Liver (tissue), 9 donors: ENCODE data around the gene CRELD2. TPM values are rescaled to one million over a fixed set of nuclear protein-coding genes. Genes with fewer than 3 reads are reported as not detected.
A peak's percentile ranks its signal among the peaks of the same experiment; 100 is the strongest.

Experiments
- DNase-seq: peaks from one replicate; pipeline ENCODE4 v3.0.0-alpha.2; 2017; ENCODE audit warnings: low spot score
- H3K27ac ChIP-seq, 2 donors: one replicate each; pipeline ENCODE4 v1.7.0; 2013; ENCODE audit warnings: inconsistent platforms in 2 of 2, low read length in 2 of 2, control low read depth in 1 of 2, low read depth in 1 of 2, mild to moderate bottlenecking in 1 of 2
- H3K27me3 ChIP-seq, 4 donors: one replicate each; pipeline versions ENCODE4 v1.6.1 to v1.7.0; 2013; ENCODE audit warnings: low read length in 3 of 4, inconsistent platforms in 1 of 4, mild to moderate bottlenecking in 1 of 4, moderate library complexity in 1 of 4; ENCODE audit not compliant: control insufficient read depth in 4 of 4, insufficient read depth in 4 of 4
- H3K36me3 ChIP-seq, 4 donors: one replicate each; pipeline versions ENCODE4 v1.6.1 to v1.7.0; 2013; ENCODE audit warnings: low read length in 3 of 4, mild to moderate bottlenecking in 3 of 4, low read depth in 1 of 4, moderate library complexity in 1 of 4; ENCODE audit not compliant: control insufficient read depth in 4 of 4, insufficient read depth in 3 of 4
- H3K4me1 ChIP-seq, 4 donors: one replicate each; pipeline versions ENCODE4 v1.6.1 to v1.7.0; 2013; ENCODE audit warnings: low read length in 3 of 4, mild to moderate bottlenecking in 3 of 4, moderate library complexity in 1 of 4; ENCODE audit not compliant: control insufficient read depth in 4 of 4, insufficient read depth in 4 of 4
- H3K4me3 ChIP-seq, 3 donors: one replicate each; pipeline versions ENCODE4 v1.6.1 to v1.7.0; 2013; ENCODE audit warnings: low read length in 3 of 3, control low read depth in 1 of 3, low read depth in 1 of 3, mild to moderate bottlenecking in 1 of 3
- H3K9ac ChIP-seq, 2 donors: one replicate each; pipeline ENCODE4 v1.7.0; 2013; ENCODE audit warnings: low read length in 2 of 2, mild to moderate bottlenecking in 2 of 2, moderate library complexity in 2 of 2, control low read depth in 1 of 2, low read depth in 1 of 2
- H3K9me3 ChIP-seq, 4 donors: one replicate each; pipeline versions ENCODE4 v1.6.1 to v1.7.0; 2013; ENCODE audit warnings: low read length in 3 of 4; ENCODE audit not compliant: control insufficient read depth in 4 of 4
- EGR1 ChIP-seq, 2 donors: IDR thresholded peaks; 2 replicates each; pipeline ENCODE4 v1.6.1; 2016 to 2018; ENCODE audit warnings: antibody characterized with exemption in 2 of 2, low read depth in 2 of 2
- FOXA1 ChIP-seq: IDR thresholded peaks from 2 replicates; pipeline ENCODE4 v1.6.1; 2016; ENCODE audit warnings: antibody characterized with exemption
- FOXA2 ChIP-seq: IDR thresholded peaks from 2 replicates; pipeline ENCODE4 v1.6.1; 2016; ENCODE audit warnings: antibody characterized with exemption
- GABPA ChIP-seq, 2 donors: IDR thresholded peaks in 1 of 2; conservative IDR thresholded peaks in 1 of 2; 2 replicates each; pipeline ENCODE4 v1.6.1; 2016; ENCODE audit warnings: antibody characterized with exemption in 2 of 2, mild to moderate bottlenecking in 1 of 2, moderate library complexity in 1 of 2
- HNF4A ChIP-seq, 2 donors: conservative IDR thresholded peaks; 2 replicates each; pipeline ENCODE4 v1.6.1; 2016; ENCODE audit warnings: antibody characterized with exemption in 2 of 2, mild to moderate bottlenecking in 2 of 2
- HNF4G ChIP-seq: IDR thresholded peaks from 2 replicates; pipeline ENCODE4 v1.6.1; 2016; ENCODE audit warnings: antibody characterized with exemption
- JUND ChIP-seq, 2 donors: IDR thresholded peaks; 2 replicates each; pipeline ENCODE4 v1.6.1; 2016; ENCODE audit warnings: antibody characterized with exemption in 2 of 2
- NR2F2 ChIP-seq: IDR thresholded peaks from 2 replicates; pipeline ENCODE4 v1.6.1; 2016; ENCODE audit warnings: antibody characterized with exemption
- RAD21 ChIP-seq, 2 donors: IDR thresholded peaks; 2 replicates each; pipeline ENCODE4 v1.6.1; 2016; ENCODE audit warnings: antibody characterized with exemption in 2 of 2, mild to moderate bottlenecking in 2 of 2
- RXRA ChIP-seq, 2 donors: IDR thresholded peaks; 2 replicates each; pipeline ENCODE4 v1.6.1; 2017 to 2018; ENCODE audit warnings: antibody characterized with exemption in 2 of 2, mild to moderate bottlenecking in 1 of 2
- SP1 ChIP-seq: IDR thresholded peaks from 2 replicates; pipeline ENCODE4 v1.6.1; 2018; ENCODE audit warnings: antibody characterized with exemption, mild to moderate bottlenecking
- TAF1 ChIP-seq: conservative IDR thresholded peaks from 2 replicates; pipeline ENCODE4 v1.6.1; 2016; ENCODE audit warnings: antibody characterized with exemption, mild to moderate bottlenecking
- YY1 ChIP-seq: IDR thresholded peaks from 2 replicates; pipeline ENCODE4 v1.6.1; 2016; ENCODE audit warnings: antibody characterized with exemption, mild to moderate bottlenecking
- WGBS: extraction: QIAGEN DNeasy Blood & Tissue Kit; methylation state at CpG from one replicate; pipeline ENCODE4 v1.1.7; 2013; 5-methylcytosine and 5-hydroxymethylcytosine counted together
- polyA plus RNA-seq, 2 donors: library from polyadenylated mRNA; stranded (reverse) in 1 of 2; unstranded in 1 of 2; fragments of 200-250 nt in 1 of 2; fragments of >200 nt in 1 of 2; fragmentation: Nextera tagmentation in 1 of 2; extraction: Ambion mirVana in 1 of 2; gene quantifications; one replicate each; pipeline versions ENCODE4 v1.2.1 to v1.2.3, GENCODE V29; 2013 to 2015
- total RNA-seq, 2 donors: library from RNA; depleted of rRNA; stranded (reverse); fragments of >200 nt; gene quantifications; one replicate each; pipeline ENCODE4 v1.2.3, GENCODE V29; 2014
- TF ChIP-seq, protein P1 (sequence below): fragments of 150-350 bp; IDR thresholded peaks from 2 replicates; pipeline ENCODE4 v1.5.1; 2017; ENCODE audit warnings: improper control_type of control experiment, low read depth, low read length; ENCODE audit not compliant: missing input control
- TF ChIP-seq, protein P2 (sequence below): IDR thresholded peaks from 2 replicates; pipeline ENCODE4 v1.6.1; 2016; ENCODE audit warnings: antibody characterized with exemption
- TF ChIP-seq, protein P3 (sequence below): IDR thresholded peaks from 2 replicates; pipeline ENCODE4 v1.6.1; 2016; ENCODE audit warnings: antibody characterized with exemption
- TF ChIP-seq, protein P4 (sequence below): IDR thresholded peaks from 2 replicates; pipeline ENCODE4 v1.6.1; 2016; ENCODE audit warnings: antibody characterized with exemption, mild to moderate bottlenecking
- TF ChIP-seq, protein P5 (sequence below): IDR thresholded peaks from 2 replicates; pipeline ENCODE4 v1.6.1; 2016; ENCODE audit warnings: antibody characterized with exemption
- donor health status: healthy.
- donor health status: healthy.
- donor health status: healthy.
- donor health status: healthy.
- donor health status: healthy.

CRELD2 gene
- total and polyA plus RNA-seq, 4 donors = 17.2 to 98.1 (median 57.1) TPM

DNA sequence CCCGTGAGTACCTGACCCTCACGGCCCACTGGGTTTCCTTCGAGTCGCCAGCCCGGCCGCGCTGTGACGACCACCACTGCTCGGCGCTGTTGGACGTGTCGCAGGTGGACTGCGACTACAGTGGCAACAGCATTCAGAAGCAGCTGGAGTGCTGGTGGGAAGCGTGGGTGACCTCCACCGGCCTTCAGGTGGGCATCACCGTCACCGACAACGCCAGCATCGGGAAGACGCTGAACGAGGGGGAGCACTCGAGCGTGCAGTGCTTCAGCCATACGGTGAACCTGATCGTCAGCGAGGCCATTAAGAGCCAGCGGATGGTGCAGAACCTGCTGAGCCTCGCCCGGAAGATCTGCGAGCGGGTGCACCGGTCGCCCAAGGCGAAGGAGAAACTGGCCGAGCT, 32.6 kb upstream of the CRELD2 start:
- H3K27me3 ChIP-seq = no peaks in the 10 kb centered on the region
- no peaks in the 10 kb centered on the region for H3K9me3 ChIP-seq
- H3K36me3 ChIP-seq = peaks cover 4 to 36% (median 20%) of the 10 kb centered on the region in 4 donors
- peak overlapping the region in 1 of 3 donors; percentile 9 for H3K4me3 ChIP-seq
- H3K27ac ChIP-seq = no peak overlapping the region
- no peak for DNase-seq
- TF ChIP-seq, protein P1, sequence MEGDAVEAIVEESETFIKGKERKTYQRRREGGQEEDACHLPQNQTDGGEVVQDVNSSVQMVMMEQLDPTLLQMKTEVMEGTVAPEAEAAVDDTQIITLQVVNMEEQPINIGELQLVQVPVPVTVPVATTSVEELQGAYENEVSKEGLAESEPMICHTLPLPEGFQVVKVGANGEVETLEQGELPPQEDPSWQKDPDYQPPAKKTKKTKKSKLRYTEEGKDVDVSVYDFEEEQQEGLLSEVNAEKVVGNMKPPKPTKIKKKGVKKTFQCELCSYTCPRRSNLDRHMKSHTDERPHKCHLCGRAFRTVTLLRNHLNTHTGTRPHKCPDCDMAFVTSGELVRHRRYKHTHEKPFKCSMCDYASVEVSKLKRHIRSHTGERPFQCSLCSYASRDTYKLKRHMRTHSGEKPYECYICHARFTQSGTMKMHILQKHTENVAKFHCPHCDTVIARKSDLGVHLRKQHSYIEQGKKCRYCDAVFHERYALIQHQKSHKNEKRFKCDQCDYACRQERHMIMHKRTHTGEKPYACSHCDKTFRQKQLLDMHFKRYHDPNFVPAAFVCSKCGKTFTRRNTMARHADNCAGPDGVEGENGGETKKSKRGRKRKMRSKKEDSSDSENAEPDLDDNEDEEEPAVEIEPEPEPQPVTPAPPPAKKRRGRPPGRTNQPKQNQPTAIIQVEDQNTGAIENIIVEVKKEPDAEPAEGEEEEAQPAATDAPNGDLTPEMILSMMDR = no peak
- no peak for TF ChIP-seq FOXA2
- TF ChIP-seq, protein P2, sequence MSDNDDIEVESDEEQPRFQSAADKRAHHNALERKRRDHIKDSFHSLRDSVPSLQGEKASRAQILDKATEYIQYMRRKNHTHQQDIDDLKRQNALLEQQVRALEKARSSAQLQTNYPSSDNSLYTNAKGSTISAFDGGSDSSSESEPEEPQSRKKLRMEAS = no peak
- TF ChIP-seq, protein P3, sequence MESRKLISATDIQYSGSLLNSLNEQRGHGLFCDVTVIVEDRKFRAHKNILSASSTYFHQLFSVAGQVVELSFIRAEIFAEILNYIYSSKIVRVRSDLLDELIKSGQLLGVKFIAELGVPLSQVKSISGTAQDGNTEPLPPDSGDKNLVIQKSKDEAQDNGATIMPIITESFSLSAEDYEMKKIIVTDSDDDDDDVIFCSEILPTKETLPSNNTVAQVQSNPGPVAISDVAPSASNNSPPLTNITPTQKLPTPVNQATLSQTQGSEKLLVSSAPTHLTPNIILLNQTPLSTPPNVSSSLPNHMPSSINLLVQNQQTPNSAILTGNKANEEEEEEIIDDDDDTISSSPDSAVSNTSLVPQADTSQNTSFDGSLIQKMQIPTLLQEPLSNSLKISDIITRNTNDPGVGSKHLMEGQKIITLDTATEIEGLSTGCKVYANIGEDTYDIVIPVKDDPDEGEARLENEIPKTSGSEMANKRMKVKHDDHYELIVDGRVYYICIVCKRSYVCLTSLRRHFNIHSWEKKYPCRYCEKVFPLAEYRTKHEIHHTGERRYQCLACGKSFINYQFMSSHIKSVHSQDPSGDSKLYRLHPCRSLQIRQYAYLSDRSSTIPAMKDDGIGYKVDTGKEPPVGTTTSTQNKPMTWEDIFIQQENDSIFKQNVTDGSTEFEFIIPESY = no peak
- TF ChIP-seq NR2F2 = no peak
- TF ChIP-seq JUND (IDR thresholded peaks at IDR 0.05) = no peak
- no peak for TF ChIP-seq RAD21 (IDR thresholded peaks at IDR 0.05)
- no peak for TF ChIP-seq RXRA (IDR thresholded peaks at IDR 0.05)
- no peak for TF ChIP-seq HNF4G
- TF ChIP-seq HNF4A (conservative IDR thresholded peaks at IDR 0.05) = no peak
- TF ChIP-seq EGR1 (IDR thresholded peaks at IDR 0.05; ENCODE audit: low read depth in 2 of 2) = no peak
- TF ChIP-seq, protein P4, sequence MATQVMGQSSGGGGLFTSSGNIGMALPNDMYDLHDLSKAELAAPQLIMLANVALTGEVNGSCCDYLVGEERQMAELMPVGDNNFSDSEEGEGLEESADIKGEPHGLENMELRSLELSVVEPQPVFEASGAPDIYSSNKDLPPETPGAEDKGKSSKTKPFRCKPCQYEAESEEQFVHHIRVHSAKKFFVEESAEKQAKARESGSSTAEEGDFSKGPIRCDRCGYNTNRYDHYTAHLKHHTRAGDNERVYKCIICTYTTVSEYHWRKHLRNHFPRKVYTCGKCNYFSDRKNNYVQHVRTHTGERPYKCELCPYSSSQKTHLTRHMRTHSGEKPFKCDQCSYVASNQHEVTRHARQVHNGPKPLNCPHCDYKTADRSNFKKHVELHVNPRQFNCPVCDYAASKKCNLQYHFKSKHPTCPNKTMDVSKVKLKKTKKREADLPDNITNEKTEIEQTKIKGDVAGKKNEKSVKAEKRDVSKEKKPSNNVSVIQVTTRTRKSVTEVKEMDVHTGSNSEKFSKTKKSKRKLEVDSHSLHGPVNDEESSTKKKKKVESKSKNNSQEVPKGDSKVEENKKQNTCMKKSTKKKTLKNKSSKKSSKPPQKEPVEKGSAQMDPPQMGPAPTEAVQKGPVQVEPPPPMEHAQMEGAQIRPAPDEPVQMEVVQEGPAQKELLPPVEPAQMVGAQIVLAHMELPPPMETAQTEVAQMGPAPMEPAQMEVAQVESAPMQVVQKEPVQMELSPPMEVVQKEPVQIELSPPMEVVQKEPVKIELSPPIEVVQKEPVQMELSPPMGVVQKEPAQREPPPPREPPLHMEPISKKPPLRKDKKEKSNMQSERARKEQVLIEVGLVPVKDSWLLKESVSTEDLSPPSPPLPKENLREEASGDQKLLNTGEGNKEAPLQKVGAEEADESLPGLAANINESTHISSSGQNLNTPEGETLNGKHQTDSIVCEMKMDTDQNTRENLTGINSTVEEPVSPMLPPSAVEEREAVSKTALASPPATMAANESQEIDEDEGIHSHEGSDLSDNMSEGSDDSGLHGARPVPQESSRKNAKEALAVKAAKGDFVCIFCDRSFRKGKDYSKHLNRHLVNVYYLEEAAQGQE = no peak
- TF ChIP-seq, protein P5, sequence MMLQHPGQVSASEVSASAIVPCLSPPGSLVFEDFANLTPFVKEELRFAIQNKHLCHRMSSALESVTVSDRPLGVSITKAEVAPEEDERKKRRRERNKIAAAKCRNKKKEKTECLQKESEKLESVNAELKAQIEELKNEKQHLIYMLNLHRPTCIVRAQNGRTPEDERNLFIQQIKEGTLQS = no peak
- TF ChIP-seq GABPA (IDR thresholded peaks at IDR 0.05 in 1 of 2, conservative IDR thresholded peaks at IDR 0.05 in 1 of 2) = no peak
- TF ChIP-seq YY1 = no peak
- TF ChIP-seq TAF1 = no peak
- no peak for TF ChIP-seq FOXA1
- TF ChIP-seq SP1 = no peak
- no peaks in the 10 kb centered on the region for H3K4me1 ChIP-seq
- 98% methylated on average over 35 of the region's 35 CpGs for WGBS
- H3K9ac ChIP-seq = no peak overlapping the region
